GM18502 (cell line): ENCODE data around the gene ABCC4.

Experiments used
- ATAC-seq: cut with Tn5 transposase; IDR thresholded peaks from one replicate; pipeline ENCODE4 v1.9.1; 2021; ENCODE audit warnings: mild to moderate bottlenecking; ENCODE audit not compliant: unreplicated experiment, poor library complexity

The ABCC4 gene

GRCh38 chr13:95262837-95263384 lies 38.3 kb downstream of the ABCC4 start:
- no peak for ATAC-seq

- ATAC-seq = no peak
Observed at GRCh38 chr13:95261956-95262355, 39.3 kb downstream of the ABCC4 start.

GRCh38 chr13:95260031-95260525 lies 41.2 kb downstream of the ABCC4 start:
- ATAC-seq = peak; percentile 64

GRCh38 chr13:95258619-95259194 lies 42.5 kb downstream of the ABCC4 start:
- ATAC-seq = no peak

DNA sequence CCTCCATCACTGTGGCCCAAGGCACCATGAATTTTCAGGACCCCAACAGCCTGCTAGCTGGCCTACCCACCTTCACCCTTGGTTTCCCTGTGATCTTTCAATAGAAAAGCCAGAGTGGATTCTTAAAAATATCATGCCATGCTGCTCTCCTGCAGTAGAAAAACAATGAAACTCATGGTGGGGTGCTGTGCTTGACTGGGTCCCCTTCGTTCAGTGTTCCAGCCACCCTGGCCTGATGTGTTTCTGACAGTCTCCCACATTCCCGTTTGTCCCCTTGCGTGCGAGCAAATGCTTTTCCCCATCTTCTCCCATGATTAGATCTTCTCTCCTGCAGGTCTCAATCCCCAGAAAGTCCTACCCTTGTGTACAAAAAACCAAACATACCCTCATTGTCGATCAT lies 43.2 kb downstream of the ABCC4 start:
- no peak for ATAC-seq

DNA sequence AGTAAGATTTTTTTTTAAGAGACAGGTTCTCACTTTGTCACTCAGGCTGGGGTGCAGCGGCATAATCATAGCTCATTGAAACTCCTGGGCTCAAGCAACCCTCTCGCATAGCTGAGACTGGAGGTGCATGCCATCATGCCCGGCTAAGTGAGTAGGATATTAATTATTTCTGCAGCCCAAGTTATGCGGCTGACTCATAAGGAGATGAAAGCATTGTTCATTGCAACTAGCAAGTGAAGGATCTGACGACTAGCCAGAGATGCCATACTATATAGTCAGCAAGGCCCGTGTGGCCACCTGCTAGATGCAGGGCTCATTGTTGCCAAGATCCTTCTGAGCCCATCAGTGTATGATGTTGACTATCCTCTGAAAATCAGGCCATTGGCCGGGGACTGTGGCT lies 45.2 kb downstream of the ABCC4 start:
- no peak for ATAC-seq

DNA sequence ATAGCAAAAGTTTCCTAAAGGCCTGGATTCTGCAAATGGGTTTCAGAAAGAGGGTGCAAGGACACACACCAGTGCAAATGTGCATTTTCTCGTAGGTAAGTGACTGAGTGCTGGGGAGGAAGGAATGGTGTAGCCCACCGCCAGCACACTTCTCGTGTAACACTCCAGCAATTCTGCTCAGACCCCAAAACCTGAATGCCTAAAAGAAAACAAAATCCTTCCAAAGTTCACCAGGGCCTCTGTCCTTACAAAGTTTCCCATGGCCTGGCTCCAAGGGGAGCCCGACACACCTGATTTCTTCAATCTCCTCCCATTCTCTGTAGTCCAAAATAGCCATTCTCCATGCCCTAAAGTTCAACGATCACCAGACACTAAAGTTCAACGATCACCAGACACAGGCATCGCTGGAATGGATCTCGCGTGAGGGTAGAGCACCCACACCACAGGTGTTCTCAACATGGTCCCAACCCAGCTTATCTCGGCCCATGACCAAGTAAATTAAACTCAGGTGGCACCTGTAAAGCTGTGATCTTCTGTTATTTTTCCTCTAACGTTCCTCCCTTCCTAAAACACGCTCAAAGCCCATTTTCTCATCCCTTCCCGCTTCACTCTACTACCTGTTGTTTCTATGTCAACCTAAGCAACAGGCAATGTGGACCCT lies 46.0 kb downstream of the ABCC4 start:
- no peak for ATAC-seq

DNA sequence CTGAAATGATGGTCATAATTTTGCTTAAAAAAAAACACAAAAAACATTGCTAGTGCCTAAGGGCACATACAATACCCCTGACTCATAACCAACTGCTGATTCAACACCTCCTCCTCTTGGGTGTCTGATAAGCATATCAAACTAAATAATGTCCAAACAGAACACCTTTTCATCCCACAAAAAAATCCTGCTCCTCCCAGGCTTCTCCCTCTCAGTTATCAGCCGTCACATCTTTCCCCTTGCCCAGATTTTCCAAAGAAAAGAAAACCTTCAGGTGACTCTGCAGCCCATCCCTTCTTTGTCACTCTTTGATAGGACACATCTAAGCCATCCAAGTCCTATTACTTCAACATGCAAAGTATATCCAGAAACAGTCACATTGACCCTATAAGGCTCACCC lies 46.9 kb downstream of the ABCC4 start:
- ATAC-seq = no peak

GRCh38 chr13:95253033-95253432 lies 48.2 kb downstream of the ABCC4 start:
- no peak for ATAC-seq

- ATAC-seq = peak; percentile 53
Observed at GRCh38 chr13:95251641-95252040, 49.6 kb downstream of the ABCC4 start.

DNA sequence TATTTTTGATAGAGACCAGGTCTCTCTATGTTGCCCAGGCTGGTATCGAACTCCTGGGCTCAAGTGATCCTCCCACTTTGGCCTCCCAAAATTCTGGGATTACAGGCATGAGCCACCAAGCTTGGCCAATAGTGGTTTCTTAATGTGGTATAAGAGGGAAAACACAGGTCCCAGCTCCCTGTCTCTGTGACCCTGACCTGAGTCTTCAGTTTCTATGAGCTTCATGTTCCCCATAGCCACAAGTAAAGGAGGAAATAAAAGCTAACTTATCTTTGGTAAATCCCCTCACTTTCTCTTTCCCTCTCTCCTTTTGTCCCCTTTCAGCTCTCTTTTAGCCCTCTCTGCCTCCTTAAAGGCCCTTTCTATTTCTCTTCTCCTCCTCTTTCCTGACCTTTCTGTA lies 50.3 kb downstream of the ABCC4 start:
- ATAC-seq = peak; percentile 47

GRCh38 chr13:95248953-95249352 lies 52.3 kb downstream of the ABCC4 start:
- ATAC-seq = no peak

- ATAC-seq = no peak
Observed at GRCh38 chr13:95247852-95248251, 53.4 kb downstream of the ABCC4 start.

- no peak for ATAC-seq
Observed at GRCh38 chr13:95247171-95247570, 54.1 kb downstream of the ABCC4 start.

GRCh38 chr13:95246292-95247082 lies 54.8 kb downstream of the ABCC4 start:
- no peak for ATAC-seq

GRCh38 chr13:95245071-95245470 lies 56.2 kb downstream of the ABCC4 start:
- ATAC-seq = peak; percentile 61

DNA sequence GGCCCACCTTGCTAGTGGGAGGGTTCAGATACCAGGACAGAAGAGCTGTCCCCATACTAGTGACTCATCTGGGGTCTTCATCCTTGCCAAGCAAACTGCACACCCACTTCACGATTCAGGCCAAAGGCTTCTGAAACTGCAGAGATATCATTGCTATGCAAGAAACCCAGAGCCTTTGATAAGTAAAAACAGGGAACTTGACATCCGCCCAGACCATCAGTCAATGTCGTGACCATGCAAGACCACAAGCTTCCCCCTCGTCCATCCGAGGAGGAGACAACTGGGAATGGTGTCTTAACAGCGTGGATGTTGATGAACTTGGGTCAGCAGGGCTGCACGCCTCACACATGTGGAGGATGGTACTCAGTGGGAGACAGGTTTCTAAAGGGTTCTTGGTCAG lies 58.0 kb downstream of the ABCC4 start:
- ATAC-seq = no peak

- ATAC-seq = no peak
Observed at GRCh38 chr13:95241321-95241720, 59.9 kb downstream of the ABCC4 start.

GRCh38 chr13:95239283-95239682 lies 62.0 kb downstream of the ABCC4 start:
- ATAC-seq = peak; percentile 70

- ATAC-seq = no peak
Observed at GRCh38 chr13:95237310-95237870, 63.9 kb downstream of the ABCC4 start.

GRCh38 chr13:95236774-95237173 lies 64.5 kb downstream of the ABCC4 start:
- no peak for ATAC-seq
